Smooth muscle cell (in vitro differentiated cells): ENCODE results near the gene SPCS2. TPM values are rescaled to one million over a fixed set of nuclear protein-coding genes. Genes with fewer than 3 reads are reported as not detected.

Experiments
- DNase-seq: peaks from one replicate; lab custom pipeline; 2025; ENCODE audit not compliant: unreplicated experiment; lab: John Stamatoyannopoulos, UW
- H2AFZ ChIP-seq: fragments of 200-600 bp; sonication (generic); 2 replicates; pipeline ENCODE4 v1.6.0; 2016; ENCODE audit warnings: antibody characterized with exemption, low read depth, mild to moderate bottlenecking
- H3F3A ChIP-seq: fragments of 200-600 bp; sonication (generic); 2 replicates; pipeline ENCODE4 v1.6.0; 2017; ENCODE audit warnings: antibody characterized with exemption, low read depth
- H3K27ac ChIP-seq: fragments of 200-600 bp; sonication (generic); 2 replicates; pipeline ENCODE4 v1.5.1; 2016; ENCODE audit warnings: low read depth, mild to moderate bottlenecking
- H3K27me3 ChIP-seq: fragments of 200-600 bp; sonication (generic); 2 replicates; pipeline ENCODE4 v1.6.1; 2016; ENCODE audit warnings: low read depth, mild to moderate bottlenecking
- H3K36me3 ChIP-seq: fragments of 200-600 bp; sonication (generic); 2 replicates; pipeline ENCODE4 v1.5.1; 2016; ENCODE audit warnings: low read depth
- H3K4me1 ChIP-seq: fragments of 200-600 bp; sonication (generic); 2 replicates; pipeline ENCODE4 v1.5.1; 2016; ENCODE audit warnings: low read depth
- H3K4me2 ChIP-seq: fragments of 200-600 bp; sonication (generic); 2 replicates; pipeline ENCODE4 v1.6.0; 2016; ENCODE audit warnings: mild to moderate bottlenecking
- H3K4me3 ChIP-seq: fragments of 200-600 bp; sonication (generic); 2 replicates; pipeline ENCODE4 v1.5.1; 2016; ENCODE audit warnings: mild to moderate bottlenecking
- H3K79me2 ChIP-seq: fragments of 200-600 bp; sonication (generic); 2 replicates; pipeline ENCODE4 v1.6.0; 2016; ENCODE audit warnings: low read depth, mild to moderate bottlenecking
- H3K9ac ChIP-seq: fragments of 200-600 bp; sonication (generic); 2 replicates; pipeline ENCODE4 v1.6.0; 2016; ENCODE audit warnings: low read depth
- H3K9me3 ChIP-seq: fragments of 200-600 bp; sonication (generic); replicated peaks from 2 replicates; pipeline ENCODE4 v1.5.1; 2016; ENCODE audit warnings: low read depth
- H4K20me1 ChIP-seq: fragments of 200-600 bp; sonication (generic); 2 replicates; pipeline ENCODE4 v1.6.0; 2016; ENCODE audit warnings: low read depth
- WGBS: methylation state at CpG from one replicate; pipeline ENCODE4 v1.1.7; 2016; ENCODE audit warnings: low lambda C conversion rate; 5-methylcytosine and 5-hydroxymethylcytosine counted together
- polyA plus RNA-seq: library from polyadenylated mRNA; unstranded; fragments of >200 nt; fragmentation: Nextera tagmentation; extraction: Ambion mirVana; gene quantifications from 2 replicates; pipeline ENCODE4 v1.2.1, GENCODE V29; 2016
- total RNA-seq: library from RNA; depleted of rRNA; stranded (reverse); fragments of >200 nt; gene quantifications from 2 replicates; pipeline ENCODE4 v1.2.3, GENCODE V29; 2014
- TF ChIP-seq, protein P1 (sequence below): fragments of 200-600 bp; sonication (generic); IDR thresholded peaks from 2 replicates; pipeline ENCODE4 v1.5.1; 2017; ENCODE audit warnings: borderline replicate concordance, mild to moderate bottlenecking, antibody characterized with exemption; ENCODE audit not compliant: insufficient read depth, poor library complexity, severe bottlenecking

The SPCS2 gene
- total and polyA plus RNA-seq, 2 experiments from 2014 or later: 49.9 to 325 TPM

DNA sequence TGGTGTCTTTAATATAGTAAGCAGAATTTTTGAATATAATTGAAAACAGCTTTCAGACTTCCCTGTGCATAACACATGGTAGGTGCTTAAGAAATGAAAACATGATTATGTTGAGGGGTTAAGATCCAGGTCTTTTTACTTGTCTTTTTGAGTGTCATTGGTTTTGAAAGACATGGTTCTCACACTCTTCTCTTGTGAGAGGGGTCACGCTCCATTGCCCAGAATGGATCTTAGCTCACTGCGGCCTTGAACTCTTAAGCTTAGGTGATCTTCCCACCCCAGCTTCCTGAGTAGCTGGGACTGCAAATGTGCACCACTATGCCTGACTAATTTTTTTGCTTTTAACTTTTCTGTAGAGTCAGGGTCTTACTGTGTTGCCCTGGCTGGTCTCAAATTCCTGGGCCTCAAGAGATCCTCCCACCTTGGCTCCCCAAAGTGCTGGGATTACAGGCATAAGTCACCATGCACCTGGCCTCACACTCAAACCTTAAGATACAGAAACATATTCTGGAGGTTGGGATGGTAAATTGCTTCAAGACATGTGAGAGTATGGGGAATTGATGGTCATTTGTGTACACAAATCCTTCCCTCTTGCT is 1.4 kb downstream of the SPCS2 start:
- 85% methylated on average over 2 of the region's 2 CpGs for WGBS
- Histone ChIP-seq H3K4me2 (peak overlapping the region; percentile 97), H3K27me3 (no peaks in the 10 kb centered on the region), H3K4me3 (peak overlapping the region; percentile 96), H3K9me3 (no peaks in the 10 kb centered on the region), H3K4me1 (peaks cover 19% of the 10 kb centered on the region), H2AFZ (no peak overlapping the region), H4K20me1 (peaks cover 55% of the 10 kb centered on the region), H3K9ac (peak overlapping the region; percentile 97), H3F3A (no peaks in the 10 kb centered on the region), H3K27ac (peak overlapping the region; percentile 90), H3K79me2 (peaks cover 69% of the 10 kb centered on the region), H3K36me3 (peaks cover 3% of the 10 kb centered on the region)
- TF ChIP-seq, protein P1, sequence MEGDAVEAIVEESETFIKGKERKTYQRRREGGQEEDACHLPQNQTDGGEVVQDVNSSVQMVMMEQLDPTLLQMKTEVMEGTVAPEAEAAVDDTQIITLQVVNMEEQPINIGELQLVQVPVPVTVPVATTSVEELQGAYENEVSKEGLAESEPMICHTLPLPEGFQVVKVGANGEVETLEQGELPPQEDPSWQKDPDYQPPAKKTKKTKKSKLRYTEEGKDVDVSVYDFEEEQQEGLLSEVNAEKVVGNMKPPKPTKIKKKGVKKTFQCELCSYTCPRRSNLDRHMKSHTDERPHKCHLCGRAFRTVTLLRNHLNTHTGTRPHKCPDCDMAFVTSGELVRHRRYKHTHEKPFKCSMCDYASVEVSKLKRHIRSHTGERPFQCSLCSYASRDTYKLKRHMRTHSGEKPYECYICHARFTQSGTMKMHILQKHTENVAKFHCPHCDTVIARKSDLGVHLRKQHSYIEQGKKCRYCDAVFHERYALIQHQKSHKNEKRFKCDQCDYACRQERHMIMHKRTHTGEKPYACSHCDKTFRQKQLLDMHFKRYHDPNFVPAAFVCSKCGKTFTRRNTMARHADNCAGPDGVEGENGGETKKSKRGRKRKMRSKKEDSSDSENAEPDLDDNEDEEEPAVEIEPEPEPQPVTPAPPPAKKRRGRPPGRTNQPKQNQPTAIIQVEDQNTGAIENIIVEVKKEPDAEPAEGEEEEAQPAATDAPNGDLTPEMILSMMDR: no peak
- DNase-seq: no peak

DNA sequence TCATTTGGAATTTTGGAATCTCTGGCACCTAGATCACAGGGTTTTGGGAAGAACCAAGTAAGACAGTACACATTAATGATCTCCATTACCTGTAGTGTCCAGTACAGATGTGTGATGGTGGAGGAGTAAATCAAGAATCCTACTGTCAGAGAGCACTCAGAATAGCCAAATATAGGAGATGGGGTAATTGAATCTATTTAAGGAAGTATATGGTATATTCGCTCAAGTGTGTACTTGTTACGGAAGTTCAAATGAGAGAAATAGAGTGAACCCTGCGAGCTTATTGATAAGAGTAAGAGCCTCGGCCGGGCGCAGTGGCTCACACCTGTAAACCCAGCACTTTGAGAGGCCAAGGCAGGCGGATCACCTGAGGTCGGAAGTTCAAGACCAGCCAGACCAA is 2.2 kb downstream of the SPCS2 start:
- DNase-seq: no peak
- Histone ChIP-seq H3K9me3 (no peaks in the 10 kb centered on the region), H3K4me1 (peaks cover 23% of the 10 kb centered on the region), H3K9ac (no peak overlapping the region), H3K79me2 (peaks cover 75% of the 10 kb centered on the region), H3K27me3 (no peaks in the 10 kb centered on the region), H4K20me1 (peaks cover 63% of the 10 kb centered on the region), H3K4me2 (peak overlapping the region; percentile 97), H3K27ac (no peak overlapping the region), H3F3A (peaks cover 4% of the 10 kb centered on the region), H3K4me3 (no peak overlapping the region), H2AFZ (no peak overlapping the region), H3K36me3 (peaks cover 3% of the 10 kb centered on the region)
- TF ChIP-seq, protein P1: no peak
- 97% methylated on average over 8 of the region's 8 CpGs for WGBS

DNA sequence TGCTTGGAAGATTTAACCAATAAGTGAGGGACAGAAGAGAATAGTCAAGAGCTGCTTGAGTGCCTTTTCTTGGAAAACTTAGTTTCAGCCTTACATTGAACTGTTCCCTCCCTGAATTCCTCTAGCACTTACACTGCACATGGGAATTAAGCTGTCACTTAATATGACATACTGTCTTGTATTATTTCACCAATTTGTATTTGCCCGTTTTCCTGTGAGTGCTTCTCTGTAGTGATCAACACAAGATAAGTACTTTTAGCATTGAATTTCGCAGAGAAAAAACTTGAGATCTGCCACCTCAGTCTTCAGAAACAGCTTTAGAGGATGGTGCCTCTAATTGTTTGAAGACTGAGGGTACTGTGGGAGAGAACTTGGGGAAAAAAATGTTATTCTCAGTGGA is 3.7 kb downstream of the SPCS2 start:
- H3K36me3 ChIP-seq: peaks cover 3% of the 10 kb centered on the region
- DNase-seq: no peak
- no peak overlapping the region for H3K4me3 ChIP-seq
- H3F3A ChIP-seq: peaks cover 4% of the 10 kb centered on the region
- no peaks in the 10 kb centered on the region for H3K9me3 ChIP-seq
- H3K79me2 ChIP-seq: peaks cover 90% of the 10 kb centered on the region
- 87% methylated on average over 2 of the region's 2 CpGs for WGBS
- no peak overlapping the region for H2AFZ ChIP-seq
- H3K27me3 ChIP-seq: no peaks in the 10 kb centered on the region
- no peak overlapping the region for H3K9ac ChIP-seq
- TF ChIP-seq, protein P1: no peak
- no peak overlapping the region for H3K4me2 ChIP-seq
- H3K4me1 ChIP-seq: peaks cover 28% of the 10 kb centered on the region
- H4K20me1 ChIP-seq: peaks cover 78% of the 10 kb centered on the region
- no peak overlapping the region for H3K27ac ChIP-seq

DNA sequence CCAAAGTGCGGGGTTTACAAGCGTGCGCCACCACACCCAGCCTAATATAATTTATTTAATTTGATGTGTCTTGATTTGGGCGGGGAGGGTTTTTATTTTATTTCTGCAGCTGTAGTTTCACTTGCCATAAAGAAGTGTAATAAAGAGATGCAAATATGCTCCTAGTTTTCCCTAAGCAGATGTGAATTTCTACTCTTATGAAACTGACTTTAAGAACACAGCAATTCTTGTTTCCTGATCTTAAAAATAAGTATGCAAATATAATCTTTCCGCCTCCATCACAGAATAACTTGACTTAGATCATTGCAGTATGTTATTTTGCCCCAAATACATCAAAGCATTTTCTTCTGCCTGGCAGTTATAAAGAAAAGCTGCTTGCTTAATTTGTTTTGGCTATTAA is 4.4 kb downstream of the SPCS2 start:
- peaks cover 85% of the 10 kb centered on the region for H4K20me1 ChIP-seq
- no peak overlapping the region for H2AFZ ChIP-seq
- no peak overlapping the region for H3K4me3 ChIP-seq

More for the DNA sequence above, 4.4 kb downstream of the SPCS2 start:
- no peak overlapping the region for H3K9ac ChIP-seq
- peaks cover 3% of the 10 kb centered on the region for H3K36me3 ChIP-seq
- no peaks in the 10 kb centered on the region for H3K27me3 ChIP-seq
- H3K27ac ChIP-seq: no peak overlapping the region
- peaks cover 91% of the 10 kb centered on the region for H3K79me2 ChIP-seq
- no peak overlapping the region for H3K4me2 ChIP-seq
- TF ChIP-seq, protein P1: no peak
- over 99% methylated on average over 5 of the region's 5 CpGs for WGBS
- H3F3A ChIP-seq: peaks cover 4% of the 10 kb centered on the region
- no peaks in the 10 kb centered on the region for H3K9me3 ChIP-seq
- no peak for DNase-seq
- H3K4me1 ChIP-seq: peaks cover 23% of the 10 kb centered on the region
